Adrenal gland (tissue), 5 donors: ENCODE results near the gene CD79A.

Experiments used
- CTCF ChIP-seq, 6 experiments: fragments of 450-650 bp in 4 of 6; fragments of 200-600 bp in 2 of 6; sonication (generic) in 1 of 6; IDR thresholded peaks; 1 replicate in 5 of 6; 2 replicates in 1 of 6; pipeline versions ENCODE4 v1.5.1 to v1.8.0; 2016 to 2021; ENCODE audit warnings: antibody characterized with exemption in 6 of 6, mild to moderate bottlenecking in 2 of 6, moderate library complexity in 1 of 6
- POLR2A ChIP-seq, 2 donors: fragments of 450-650 bp; IDR thresholded peaks; one replicate each; pipeline ENCODE4 v1.6.1; 2017; ENCODE audit warnings: antibody characterized with exemption in 2 of 2, mild to moderate bottlenecking in 2 of 2, moderate library complexity in 1 of 2
- donor health status: DM: no; HTN: no; CAD: no.

- TF ChIP-seq CTCF (IDR thresholded peaks at IDR 0.05) (no peak), POLR2A (IDR thresholded peaks at IDR 0.05) (no peak)
Measured at GRCh38 chr19:41845051-41845590, 32.0 kb upstream of the CD79A start.
